GM23338 (cell line): Measurements from ENCODE around the gene SETD1A.

ENCODE experiments used
- CREB1 ChIP-seq: fragments of 250-450 bp; sonication (Bioruptor Pico); IDR thresholded peaks from 2 replicates; pipeline ENCODE4 v1.5.0; 2020; ENCODE audit warnings: low read depth, mild to moderate bottlenecking, moderate library complexity
- CTCF ChIP-seq, 2 experiments: fragments of 200-600 bp in 1 of 2; sonication (generic) in 1 of 2; conservative IDR thresholded peaks; 2 replicates each; pipeline versions ENCODE4 v1.5.1 to v1.6.1; 2016 to 2017; ENCODE audit warnings: antibody characterized with exemption in 2 of 2, low read depth in 2 of 2, mild to moderate bottlenecking in 2 of 2, moderate library complexity in 1 of 2
- EZH2 ChIP-seq: fragments of 200-600 bp; sonication (generic); IDR thresholded peaks from one replicate; pipeline ENCODE4 v1.8.0; 2017; ENCODE audit warnings: antibody characterized with exemption, mild to moderate bottlenecking, low read depth; ENCODE audit not compliant: unreplicated experiment
- EZH2phosphoT487 ChIP-seq: fragments of 200-600 bp; sonication (generic); IDR thresholded peaks from one replicate; pipeline ENCODE4 v1.8.1; 2018; ENCODE audit warnings: antibody characterized with exemption; ENCODE audit not compliant: unreplicated experiment
- JUNB ChIP-seq: IDR thresholded peaks from one replicate; pipeline ENCODE4 v1.6.1; 2016; ENCODE audit warnings: antibody characterized with exemption; ENCODE audit not compliant: unreplicated experiment
- NANOG ChIP-seq: IDR thresholded peaks from 2 replicates; pipeline ENCODE4 v1.6.1; 2016; ENCODE audit warnings: antibody characterized with exemption, borderline replicate concordance
- POLR2AphosphoS5 ChIP-seq: IDR thresholded peaks from 2 replicates; pipeline ENCODE4 v1.6.1; 2016; ENCODE audit warnings: antibody characterized with exemption, low read depth
- REST ChIP-seq: IDR thresholded peaks from one replicate; pipeline ENCODE4 v1.6.1; 2018; ENCODE audit warnings: antibody characterized with exemption; ENCODE audit not compliant: unreplicated experiment
- STAT1 ChIP-seq: IDR thresholded peaks from one replicate; pipeline ENCODE4 v1.6.1; 2016; ENCODE audit warnings: antibody characterized with exemption; ENCODE audit not compliant: unreplicated experiment
- ZNF114 ChIP-seq: fragments of 250-450 bp; sonication (Bioruptor Pico); IDR thresholded peaks from 2 replicates; pipeline ENCODE4 v1.5.0; 2020; ENCODE audit warnings: mild to moderate bottlenecking, moderate library complexity

GRCh38 chr16:30972872-30973271, 15.3 kb downstream of the SETD1A start:
- peak in 1 of 2 experiments; percentile 18; a peak in 1 of 4 replicates for TF ChIP-seq CTCF (conservative IDR thresholded peaks at IDR 0.05; ENCODE audit: low read depth in 2 of 2)
- no peak for TF ChIP-seq JUNB
- TF ChIP-seq POLR2AphosphoS5 = no peak
- no peak for TF ChIP-seq NANOG
- TF ChIP-seq EZH2 = no peak
- TF ChIP-seq EZH2phosphoT487 = no peak
- no peak for TF ChIP-seq CREB1 (CRISPR knock-in tag)
- TF ChIP-seq STAT1 = no peak
- no peak for TF ChIP-seq REST
- TF ChIP-seq ZNF114 (CRISPR knock-in tag) = no peak
